Left lung (tissue), 10 donors: ENCODE measurements around the gene SORBS1. TPM values are rescaled to one million over a fixed set of nuclear protein-coding genes. Genes with fewer than 3 reads are reported as not detected.

Source experiments
- ATAC-seq: fragments of 200-7000 bp; cut with Tn5 transposase; one replicate; pipeline ENCODE4 v1.9.1; 2020; ENCODE audit warnings: moderate library complexity
- DNase-seq, 4 donors: peaks; one replicate each; pipeline ENCODE4 v3.0.0-alpha.2; 2013 to 2020
- H3K27ac ChIP-seq, 2 donors: fragments of 200-600 bp; sonication (generic) in 1 of 2; one replicate each; pipeline versions ENCODE4 v1.5.0 to v1.8.0; 2020 to 2021
- H3K27me3 ChIP-seq, 2 donors: fragments of 200-600 bp; sonication (generic) in 1 of 2; one replicate each; pipeline versions ENCODE4 v1.5.0 to v1.8.0; 2020 to 2021
- H3K36me3 ChIP-seq, 2 donors: fragments of 200-600 bp; sonication (generic) in 1 of 2; one replicate each; pipeline versions ENCODE4 v1.5.0 to v1.8.0; 2020 to 2021
- H3K4me1 ChIP-seq, 2 donors: fragments of 200-600 bp; one replicate each; pipeline ENCODE4 v1.8.0; 2021
- H3K4me3 ChIP-seq, 2 donors: fragments of 200-600 bp; sonication (generic) in 1 of 2; one replicate each; pipeline versions ENCODE4 v1.5.0 to v1.8.0; 2020 to 2021; ENCODE audit warnings: mild to moderate bottlenecking in 1 of 2
- H3K9me3 ChIP-seq, 2 donors: fragments of 200-600 bp; sonication (generic) in 1 of 2; one replicate each; pipeline versions ENCODE4 v1.5.0 to v1.8.0; 2020 to 2021
- CTCF ChIP-seq, 2 donors: fragments of 200-600 bp; sonication (generic) in 1 of 2; IDR thresholded peaks; one replicate each; pipeline versions ENCODE4 v1.5.0 to v1.8.0; 2021; ENCODE audit warnings: antibody characterized with exemption in 2 of 2
- intact Hi-C, 2 donors: fragments of 100-400 bp; cut with DNase I; formaldehyde crosslinking; loops; one replicate each; pipeline versions ENCODE4 v1.11.2 to v1.14.2; 2022
- polyA plus RNA-seq, 6 donors: library from polyadenylated mRNA; unstranded; fragments of 120-200 nt; gene quantifications; one replicate each; pipeline ENCODE4 v1.2.1, GENCODE V29; 2013; ENCODE audit not compliant: insufficient read length in 6 of 6
- total RNA-seq, 2 donors: library from RNA; stranded (reverse); fragmentation: NEBNext Ultra II Directional; extraction: Animal tissue kit (Norgen Biotek cat#: 25700); gene quantifications; one replicate each; pipeline ENCODE4 v1.2.1, GENCODE V29; 2021
- donor health status: DM: no; HTN: yes; CAD: no.
- donor health status: DM: no; HTN: no; CAD: no.

The SORBS1 gene
- total and polyA plus RNA-seq, 8 donors: 23.3 to 52.7 (median 36.4) TPM

DNA sequence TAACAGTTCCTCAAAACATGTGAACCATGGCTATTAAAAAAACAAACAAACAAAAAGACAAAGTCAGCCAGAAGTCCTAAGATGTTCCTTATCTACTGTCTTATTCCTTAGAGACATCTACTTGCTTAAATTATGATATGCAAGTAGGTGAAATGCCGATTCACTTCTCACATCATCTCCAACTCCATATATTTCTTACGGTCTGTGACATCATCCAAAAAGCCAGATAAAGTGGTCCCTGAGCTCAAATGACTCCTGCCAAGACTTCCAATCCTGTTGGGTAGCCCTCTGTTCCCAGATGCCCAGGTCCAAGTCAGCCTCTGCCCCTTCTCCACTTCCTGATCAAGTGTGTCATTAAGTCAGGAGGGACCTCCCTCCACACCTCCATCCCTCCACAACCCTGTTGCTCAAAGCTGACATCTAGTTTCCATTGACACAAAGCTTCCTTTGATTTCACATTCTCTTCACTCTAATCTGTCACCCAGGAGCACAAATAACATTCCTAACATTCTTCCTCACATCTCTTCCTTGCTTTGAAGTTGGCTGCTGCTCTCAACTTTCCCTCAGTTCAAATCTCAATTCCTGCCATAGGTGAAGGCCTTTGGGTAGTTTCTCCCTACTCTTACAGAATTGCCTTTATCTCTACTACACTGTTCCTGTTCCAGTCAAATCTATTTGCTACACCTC lies 214.3 kb downstream of the SORBS1 start:
- no peak overlapping the region for H3K4me3 ChIP-seq
- no peaks in the 10 kb centered on the region for H3K9me3 ChIP-seq
- peaks cover 17 to 23% of the 10 kb centered on the region in 2 donors for H3K4me1 ChIP-seq
- no peaks in the 10 kb centered on the region for H3K27me3 ChIP-seq
- no peaks in the 10 kb centered on the region for H3K36me3 ChIP-seq
- intact Hi-C loops: no loop called here
- no peak for ATAC-seq
- no peak for DNase-seq
- no peak overlapping the region for H3K27ac ChIP-seq
- TF ChIP-seq CTCF (IDR thresholded peaks at IDR 0.05): no peak

- Histone ChIP-seq H3K27me3 (no peaks in the 10 kb centered on the region), H3K4me3 (no peak overlapping the region), H3K9me3 (no peaks in the 10 kb centered on the region), H3K27ac (no peak overlapping the region), H3K4me1 (peaks cover 0 to 7% of the 10 kb centered on the region in 2 donors), H3K36me3 (peaks cover 0 to 6% of the 10 kb centered on the region in 2 donors)
- intact Hi-C loops: no loop called here
- ATAC-seq (no peak), DNase-seq (no peak)
- TF ChIP-seq CTCF (IDR thresholded peaks at IDR 0.05): no peak
These were observed 217.6 kb downstream of the SORBS1 start for GRCh38 chr10:95343573-95343972.

- peak; percentile 53 for ATAC-seq
These were observed 219.4 kb downstream of the SORBS1 start for GRCh38 chr10:95341716-95342130.

GRCh38 chr10:95339863-95340262 lies 221.3 kb downstream of the SORBS1 start:
- intact Hi-C loops: no loop called here
- H3K27ac ChIP-seq: no peak overlapping the region
- peaks cover 4 to 7% of the 10 kb centered on the region in 2 donors for H3K4me1 ChIP-seq
- peaks cover 0 to 6% of the 10 kb centered on the region in 2 donors for H3K36me3 ChIP-seq
- DNase-seq: no peak
- TF ChIP-seq CTCF (IDR thresholded peaks at IDR 0.05): no peak
- no peaks in the 10 kb centered on the region for H3K27me3 ChIP-seq
- no peak overlapping the region for H3K4me3 ChIP-seq
- no peaks in the 10 kb centered on the region for H3K9me3 ChIP-seq
- ATAC-seq: no peak

More at GRCh38 chr10:95341716-95342130, 219.4 kb downstream of the SORBS1 start:
- Histone ChIP-seq H3K9me3 (no peaks in the 10 kb centered on the region), H3K4me3 (no peak overlapping the region), H3K4me1 (peaks cover 0 to 7% of the 10 kb centered on the region in 2 donors), H3K27me3 (no peaks in the 10 kb centered on the region), H3K36me3 (peaks cover 0 to 6% of the 10 kb centered on the region in 2 donors), H3K27ac (no peak overlapping the region)
- intact Hi-C loops: no loop called here
- DNase-seq: peak in 1 of 4 donors; percentile 20
- TF ChIP-seq CTCF (IDR thresholded peaks at IDR 0.05): no peak

GRCh38 chr10:95337423-95338160 lies 223.6 kb downstream of the SORBS1 start:
- no peaks in the 10 kb centered on the region for H3K27me3 ChIP-seq
- H3K4me1 ChIP-seq: peaks cover 5 to 7% of the 10 kb centered on the region in 2 donors
- TF ChIP-seq CTCF (IDR thresholded peaks at IDR 0.05): no peak
- DNase-seq (no peak), ATAC-seq (no peak)
- H3K36me3 ChIP-seq: peaks cover 0 to 6% of the 10 kb centered on the region in 2 donors
- H3K9me3 ChIP-seq: no peaks in the 10 kb centered on the region
- no peak overlapping the region for H3K27ac ChIP-seq
- intact Hi-C loops: no loop called here
- no peak overlapping the region for H3K4me3 ChIP-seq
